NCI-H1048 (cell line): ENCODE measurements around the gene CDH8.

Experiments
- DNase-seq: peaks from one replicate; lab custom pipeline; 2025; lab: John Stamatoyannopoulos, UW

Gene CDH8

DNA sequence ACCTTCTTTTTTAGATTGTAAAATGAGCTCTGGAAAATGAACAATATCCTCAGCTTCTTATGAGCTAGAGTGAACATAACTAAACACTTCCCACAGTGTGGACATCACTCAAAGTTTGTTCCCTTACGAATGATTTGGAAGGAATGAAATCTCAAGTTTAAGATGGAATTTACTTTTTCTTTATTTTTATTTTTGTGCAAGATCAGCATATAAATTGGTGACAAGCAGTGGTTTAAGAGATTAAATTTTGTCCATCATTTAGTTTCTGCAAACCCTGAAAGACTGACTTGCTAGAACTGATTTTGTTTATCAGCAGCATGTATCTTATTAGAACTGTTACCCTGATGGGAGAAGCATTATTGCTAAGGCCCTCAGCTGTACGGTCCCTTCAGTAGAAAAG lies 420.1 kb downstream of the CDH8 start:
- DNase-seq = no peak

DNA sequence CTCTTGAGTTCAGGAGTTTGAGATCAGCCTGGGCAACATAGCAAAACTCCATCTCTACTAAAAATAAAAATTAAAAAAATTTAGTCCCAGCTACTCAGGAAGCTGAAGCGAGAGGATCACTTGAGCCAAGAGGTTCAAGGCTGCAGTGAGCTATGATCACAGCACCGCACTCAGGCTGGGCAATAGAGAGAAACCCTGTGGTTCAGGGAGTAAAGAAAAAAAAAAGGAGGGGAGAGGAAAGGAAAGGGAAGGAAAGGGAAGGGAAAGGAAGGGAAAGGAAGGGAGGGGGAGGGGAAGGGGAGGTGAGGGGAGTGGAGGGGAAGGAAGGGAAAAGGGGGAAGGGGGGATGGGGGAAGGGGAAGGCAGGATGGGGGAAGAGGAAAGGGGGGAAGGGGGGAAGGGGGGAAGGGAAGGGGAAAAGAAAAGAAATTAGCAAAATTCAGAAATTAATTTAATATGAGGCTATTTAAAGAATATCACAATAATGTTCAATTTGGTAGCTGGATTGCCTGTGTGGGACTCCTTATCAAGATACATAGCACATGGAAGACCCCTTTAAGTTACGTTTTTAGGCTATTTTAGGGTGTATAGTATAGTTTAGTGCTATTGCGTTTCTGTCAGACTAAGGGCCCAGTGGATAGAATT lies 424.3 kb downstream of the CDH8 start:
- no peak for DNase-seq

DNA sequence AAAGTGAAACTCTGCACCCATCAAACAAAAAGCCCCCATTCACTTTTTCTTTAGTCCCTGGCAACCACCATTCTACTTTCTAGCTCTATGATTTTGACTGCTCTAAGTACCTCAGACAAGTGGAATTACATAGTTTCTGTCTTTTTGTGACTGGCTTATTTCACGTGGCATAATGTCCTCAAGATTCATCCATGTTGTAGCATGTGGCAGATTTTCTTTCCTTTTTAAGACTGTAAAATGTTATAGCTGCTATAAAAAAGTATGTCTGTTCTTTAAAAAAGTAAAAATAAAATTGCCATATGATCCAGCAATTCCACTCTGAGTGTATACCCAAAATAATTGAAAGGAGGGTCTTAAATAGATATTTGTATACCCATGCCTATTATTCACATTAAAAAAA lies 429.7 kb downstream of the CDH8 start:
- DNase-seq = no peak
